HEK293 (cell line): Measurements from ENCODE around the gene CHN1.
A peak's percentile ranks its signal among the peaks of the same experiment; 100 is the strongest.

Source experiments
- CTCF ChIA-PET: fragments of 350-600 bp; formaldehyde crosslinking; extraction: SDS; loops from one replicate; lab custom pipeline; 2021; ENCODE audit warnings: antibody characterized with exemption; lab: Yijun Ruan, JAX
- POLR2A ChIA-PET: fragments of 300-600 bp; formaldehyde crosslinking; extraction: SDS; loops from one replicate; lab custom pipeline; 2020; ENCODE audit warnings: antibody characterized with exemption, inconsistent platforms; lab: Yijun Ruan, JAX
- H3K27ac ChIP-seq: fragments of 200-500 bp; sonication (Bioruptor generic); 2 replicates; pipeline ENCODE4 v1.5.1; 2014; ENCODE audit warnings: low read depth, low read length, control low read depth, inconsistent platforms; ENCODE audit errors: extremely low read depth
- H3K36me3 ChIP-seq, 2 experiments: fragments of 200-500 bp in 1 of 2; sonication (Bioruptor generic) in 1 of 2; 1 replicate in 1 of 2; 2 replicates in 1 of 2; pipeline ENCODE4 v1.5.1; 2014 to 2017; ENCODE audit warnings: inconsistent platforms in 2 of 2, low read length in 2 of 2; ENCODE audit not compliant: control insufficient read depth in 2 of 2, insufficient read depth in 1 of 2
- H3K4me1 ChIP-seq: fragments of 200-500 bp; sonication (Bioruptor generic); 2 replicates; pipeline ENCODE4 v1.5.1; 2014; ENCODE audit warnings: mild to moderate bottlenecking, low read length, inconsistent platforms; ENCODE audit not compliant: control insufficient read depth, insufficient read depth
- H3K4me3 ChIP-seq: 2 replicates; pipeline ENCODE4 v1.5.1; 2011; ENCODE audit warnings: low read depth, mild to moderate bottlenecking, control low read depth, low read length, moderate library complexity
- H3K9me3 ChIP-seq: fragments of 200-500 bp; sonication (Bioruptor generic); 2 replicates; pipeline ENCODE4 v1.5.1; 2014; ENCODE audit warnings: low read depth, low read length, inconsistent platforms; ENCODE audit not compliant: control insufficient read depth, insufficient read depth
- EGR2 ChIP-seq: fragments of 450-650 bp; formaldehyde crosslinking; IDR thresholded peaks from 2 replicates; pipeline ENCODE4 v1.5.1; 2016; ENCODE audit warnings: low read depth, missing biosample characterization, missing genetic modification characterization
- GLIS1 ChIP-seq: fragments of 450-650 bp; formaldehyde crosslinking; IDR thresholded peaks from 2 replicates; pipeline ENCODE4 v1.5.1; 2016; ENCODE audit warnings: missing biosample characterization, missing genetic modification characterization
- KLF16 ChIP-seq: fragments of 450-650 bp; formaldehyde crosslinking; IDR thresholded peaks from 2 replicates; pipeline ENCODE4 v1.5.1; 2017; ENCODE audit warnings: missing biosample characterization, missing genetic modification characterization
- MEIS1 ChIP-seq: sonication (generic); formaldehyde crosslinking; IDR thresholded peaks from 2 replicates; pipeline ENCODE4 v1.8.1; 2022; ENCODE audit warnings: missing genetic modification reagents, mild to moderate bottlenecking, borderline replicate concordance
- TCF7L2 ChIP-seq: IDR thresholded peaks from 2 replicates; pipeline ENCODE4 v1.6.1; 2011; ENCODE audit warnings: low read depth, mild to moderate bottlenecking, inconsistent platforms, low read length, moderate library complexity, borderline replicate concordance
- TRIM28 ChIP-seq: IDR thresholded peaks from 2 replicates; pipeline ENCODE4 v1.6.1; 2011; ENCODE audit warnings: low read length, control low read depth, borderline replicate concordance
- YY1 ChIP-seq: fragments of 450-650 bp; formaldehyde crosslinking; IDR thresholded peaks from 2 replicates; pipeline ENCODE4 v1.5.1; 2018; ENCODE audit warnings: missing biosample characterization, missing genetic modification characterization
- ZIC2 ChIP-seq: fragments of 450-650 bp; formaldehyde crosslinking; IDR thresholded peaks from 2 replicates; pipeline ENCODE4 v1.5.1; 2016; ENCODE audit warnings: missing biosample characterization, missing genetic modification characterization
- ZNF10 ChIP-seq: fragments of 450-650 bp; formaldehyde crosslinking; IDR thresholded peaks from 2 replicates; pipeline ENCODE4 v1.5.1; 2017; ENCODE audit warnings: missing biosample characterization, missing genetic modification characterization
- ZNF133 ChIP-seq: fragments of 450-650 bp; formaldehyde crosslinking; IDR thresholded peaks from 2 replicates; pipeline ENCODE4 v1.5.1; 2016; ENCODE audit warnings: missing biosample characterization, missing genetic modification characterization
- ZNF155 ChIP-seq: fragments of 450-650 bp; formaldehyde crosslinking; IDR thresholded peaks from 2 replicates; pipeline ENCODE4 v1.5.1; 2016; ENCODE audit warnings: missing biosample characterization, missing genetic modification characterization
- ZNF2 ChIP-seq: fragments of 450-650 bp; formaldehyde crosslinking; IDR thresholded peaks from 2 replicates; pipeline ENCODE4 v1.5.1; 2016; ENCODE audit warnings: missing biosample characterization, missing genetic modification characterization
- ZNF354C ChIP-seq: fragments of 450-650 bp; formaldehyde crosslinking; IDR thresholded peaks from 2 replicates; pipeline ENCODE4 v1.5.1; 2016; ENCODE audit warnings: missing biosample characterization, missing genetic modification characterization, low read depth, borderline replicate concordance
- ZNF433 ChIP-seq: fragments of 450-650 bp; formaldehyde crosslinking; IDR thresholded peaks from 2 replicates; pipeline ENCODE4 v1.5.1; 2016; ENCODE audit warnings: missing biosample characterization, missing genetic modification characterization, low read depth
- ZNF558 ChIP-seq: fragments of 450-650 bp; formaldehyde crosslinking; IDR thresholded peaks from 2 replicates; pipeline ENCODE4 v1.5.1; 2016; ENCODE audit warnings: missing biosample characterization, missing genetic modification characterization
- ZNF561 ChIP-seq: fragments of 450-650 bp; IDR thresholded peaks from 2 replicates; pipeline ENCODE4 v1.5.1; 2018; ENCODE audit warnings: missing biosample characterization, missing genetic modification characterization, borderline replicate concordance
- ZNF654 ChIP-seq: fragments of 450-650 bp; formaldehyde crosslinking; IDR thresholded peaks from 2 replicates; pipeline ENCODE4 v1.5.1; 2016; ENCODE audit warnings: low read depth, missing biosample characterization, missing genetic modification characterization
- ZNF76 ChIP-seq: fragments of 450-650 bp; formaldehyde crosslinking; IDR thresholded peaks from 2 replicates; pipeline ENCODE4; 2016; ENCODE audit warnings: low read depth, missing biosample characterization, missing genetic modification characterization, borderline replicate concordance
- ZNF792 ChIP-seq: fragments of 450-650 bp; formaldehyde crosslinking; IDR thresholded peaks from 2 replicates; pipeline ENCODE4 v1.5.1; 2016; ENCODE audit warnings: missing biosample characterization, missing genetic modification characterization
- ZSCAN30 ChIP-seq: fragments of 450-650 bp; IDR thresholded peaks from 2 replicates; pipeline ENCODE4 v1.5.1; 2018; ENCODE audit warnings: missing biosample characterization, mild to moderate bottlenecking, missing genetic modification characterization, moderate library complexity
- TF ChIP-seq, protein P1 (sequence below): fragments of 450-650 bp; formaldehyde crosslinking; IDR thresholded peaks from 2 replicates; pipeline ENCODE4 v1.5.1; 2017; ENCODE audit warnings: missing biosample characterization, missing genetic modification characterization
- TF ChIP-seq, protein P2 (sequence below): fragments of 450-650 bp; formaldehyde crosslinking; IDR thresholded peaks from 2 replicates; pipeline ENCODE4 v1.5.1; 2016; ENCODE audit warnings: missing biosample characterization, missing genetic modification characterization
- TF ChIP-seq, protein P3 (sequence below): fragments of 450-650 bp; formaldehyde crosslinking; IDR thresholded peaks from 2 replicates; pipeline ENCODE4 v1.5.1; 2017; ENCODE audit warnings: missing biosample characterization, missing genetic modification characterization
- TF ChIP-seq, protein P4 (sequence below): fragments of 450-650 bp; formaldehyde crosslinking; IDR thresholded peaks from 2 replicates; pipeline ENCODE4 v1.5.1; 2016; ENCODE audit warnings: missing biosample characterization, missing genetic modification characterization, borderline replicate concordance

CHN1 gene

DNA sequence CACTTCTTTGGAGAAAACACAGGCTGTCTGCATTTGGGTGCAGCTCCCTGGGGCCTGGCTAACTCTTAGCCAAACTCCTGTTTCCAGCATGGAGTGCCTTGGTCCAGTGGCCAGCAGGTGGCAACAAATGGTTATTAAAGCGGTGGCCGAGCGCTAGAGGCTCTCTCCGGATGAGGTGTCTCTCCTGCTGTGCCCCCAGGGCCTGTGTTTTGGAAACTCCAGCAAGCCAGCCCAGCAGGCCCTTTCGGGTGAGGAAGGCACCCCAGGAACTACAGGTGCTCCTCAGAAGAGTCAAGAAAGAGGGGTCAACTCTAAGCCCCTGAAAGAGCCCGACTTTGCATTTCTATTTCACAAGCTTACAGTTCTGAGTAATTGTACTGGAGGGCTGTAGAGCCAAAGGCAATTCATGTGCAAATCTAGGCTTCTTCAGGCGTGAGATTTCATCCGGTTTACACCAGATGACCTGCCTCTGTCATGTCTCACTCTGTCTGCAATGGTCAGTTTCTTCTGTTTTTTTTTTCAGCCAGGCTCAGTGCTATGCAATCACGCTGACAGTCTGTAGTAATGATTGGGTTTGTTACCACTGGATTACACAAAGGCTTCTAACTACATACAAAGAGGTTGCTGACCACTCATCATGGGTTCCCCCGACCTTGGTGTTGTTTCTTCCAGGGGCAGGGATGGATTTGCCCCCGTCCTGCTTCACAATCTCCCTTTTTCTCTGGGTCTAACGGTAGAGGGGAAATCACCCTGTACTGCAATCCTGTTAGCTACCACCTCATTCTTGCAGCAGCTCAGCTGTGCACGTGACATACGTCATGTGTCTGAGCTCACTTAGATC, 233.3 kb downstream of the CHN1 start:
- ChIA-PET POLR2A (interaction anchor here (1.5 kb wide), 1 partner anchor 218 kb away, joined by 4 read pairs; no protein-coding TSS in a partner anchor), CTCF (interaction anchor here (0.5 to 4.3 kb wide), 67 partner anchors 9 to 1326 kb away, joined by 3 to 142 read pairs (median 4); no protein-coding TSS in a partner anchor)
- H3K4me3 ChIP-seq = no peak overlapping the region
- no peaks in the 10 kb centered on the region for H3K36me3 ChIP-seq
- no peak overlapping the region for H3K27ac ChIP-seq
- H3K9me3 ChIP-seq = no peaks in the 10 kb centered on the region
- TF ChIP-seq ZNF433 (no peak), ZNF354C (tag by site-specific recombination) (no peak), ZSCAN30 (tag by site-specific recombination) (0 out of 2 replicates have a peak, but pooled peaks have one; percentile 40), ZNF561 (tag by site-specific recombination) (0 out of 2 replicates have a peak, but pooled peaks have one; percentile 53), ZNF654 (tag by site-specific recombination) (peak; percentile 88), TRIM28 (0 out of 2 replicates have a peak, but pooled peaks have one; percentile 41), GLIS1 (peak; percentile 34; the same call in 1 of the 2 replicates), ZIC2 (tag by site-specific recombination) (peak; percentile 85), ZNF10 (tag by site-specific recombination) (0 out of 2 replicates have a peak, but pooled peaks have one; percentile 20), KLF16 (tag by site-specific recombination) (no peak), ZNF2 (tag by site-specific recombination) (0 out of 2 replicates have a peak, but pooled peaks have one; percentile 32)
- TF ChIP-seq, protein P1, sequence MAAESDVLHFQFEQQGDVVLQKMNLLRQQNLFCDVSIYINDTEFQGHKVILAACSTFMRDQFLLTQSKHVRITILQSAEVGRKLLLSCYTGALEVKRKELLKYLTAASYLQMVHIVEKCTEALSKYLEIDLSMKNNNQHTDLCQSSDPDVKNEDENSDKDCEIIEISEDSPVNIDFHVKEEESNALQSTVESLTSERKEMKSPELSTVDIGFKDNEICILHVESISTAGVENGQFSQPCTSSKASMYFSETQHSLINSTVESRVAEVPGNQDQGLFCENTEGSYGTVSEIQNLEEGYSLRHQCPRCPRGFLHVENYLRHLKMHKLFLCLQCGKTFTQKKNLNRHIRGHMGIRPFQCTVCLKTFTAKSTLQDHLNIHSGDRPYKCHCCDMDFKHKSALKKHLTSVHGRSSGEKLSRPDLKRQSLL (tag by site-specific recombination) = peak; percentile 42; the same call in 1 of the 2 replicates
- TF ChIP-seq, protein P2, sequence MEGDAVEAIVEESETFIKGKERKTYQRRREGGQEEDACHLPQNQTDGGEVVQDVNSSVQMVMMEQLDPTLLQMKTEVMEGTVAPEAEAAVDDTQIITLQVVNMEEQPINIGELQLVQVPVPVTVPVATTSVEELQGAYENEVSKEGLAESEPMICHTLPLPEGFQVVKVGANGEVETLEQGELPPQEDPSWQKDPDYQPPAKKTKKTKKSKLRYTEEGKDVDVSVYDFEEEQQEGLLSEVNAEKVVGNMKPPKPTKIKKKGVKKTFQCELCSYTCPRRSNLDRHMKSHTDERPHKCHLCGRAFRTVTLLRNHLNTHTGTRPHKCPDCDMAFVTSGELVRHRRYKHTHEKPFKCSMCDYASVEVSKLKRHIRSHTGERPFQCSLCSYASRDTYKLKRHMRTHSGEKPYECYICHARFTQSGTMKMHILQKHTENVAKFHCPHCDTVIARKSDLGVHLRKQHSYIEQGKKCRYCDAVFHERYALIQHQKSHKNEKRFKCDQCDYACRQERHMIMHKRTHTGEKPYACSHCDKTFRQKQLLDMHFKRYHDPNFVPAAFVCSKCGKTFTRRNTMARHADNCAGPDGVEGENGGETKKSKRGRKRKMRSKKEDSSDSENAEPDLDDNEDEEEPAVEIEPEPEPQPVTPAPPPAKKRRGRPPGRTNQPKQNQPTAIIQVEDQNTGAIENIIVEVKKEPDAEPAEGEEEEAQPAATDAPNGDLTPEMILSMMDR = peak; percentile 84
- H3K4me1 ChIP-seq = no peaks in the 10 kb centered on the region

DNA sequence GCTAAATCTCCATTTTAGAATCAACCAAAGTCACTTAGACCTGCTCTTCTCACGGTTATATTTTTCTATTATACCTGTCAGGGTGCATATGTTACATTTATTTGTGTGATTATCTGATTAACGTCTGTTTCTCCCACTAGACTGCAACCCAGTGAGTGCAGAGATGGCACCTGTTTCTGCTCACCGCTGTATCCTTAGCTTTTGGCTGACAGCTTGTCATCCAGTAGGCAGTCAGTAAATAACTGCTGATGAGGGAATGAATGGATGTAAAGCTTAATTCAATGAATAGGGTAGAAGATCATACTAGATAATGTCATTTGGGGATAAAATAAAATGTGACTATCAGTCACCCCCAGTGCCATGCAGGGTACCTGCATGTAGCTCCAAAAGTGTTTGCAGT, 234.0 kb downstream of the CHN1 start:
- H3K9me3 ChIP-seq = no peaks in the 10 kb centered on the region
- no peaks in the 10 kb centered on the region for H3K4me1 ChIP-seq
- no peaks in the 10 kb centered on the region for H3K36me3 ChIP-seq
- H3K4me3 ChIP-seq = no peak overlapping the region
- POLR2A ChIA-PET = interaction anchor here (1.5 kb wide), 1 partner anchor 219 kb away, joined by 4 read pairs; no protein-coding TSS in a partner anchor
- CTCF ChIA-PET = interaction anchor here (0.5 to 4.3 kb wide), 55 partner anchors 8 to 1326 kb away, joined by 3 to 142 read pairs (median 4); no protein-coding TSS in a partner anchor
- H3K27ac ChIP-seq = no peak overlapping the region
- TF ChIP-seq YY1 (tag by site-specific recombination) (no peak), ZNF133 (tag by site-specific recombination) (no peak), ZNF792 (tag by site-specific recombination) (no peak), MEIS1 (CRISPR knock-in tag) (no peak), ZNF155 (no peak), ZNF76 (tag by site-specific recombination) (no peak), ZNF654 (tag by site-specific recombination) (no peak), EGR2 (no peak), ZNF558 (tag by site-specific recombination) (no peak), TCF7L2 (no peak)
- TF ChIP-seq, protein P3, sequence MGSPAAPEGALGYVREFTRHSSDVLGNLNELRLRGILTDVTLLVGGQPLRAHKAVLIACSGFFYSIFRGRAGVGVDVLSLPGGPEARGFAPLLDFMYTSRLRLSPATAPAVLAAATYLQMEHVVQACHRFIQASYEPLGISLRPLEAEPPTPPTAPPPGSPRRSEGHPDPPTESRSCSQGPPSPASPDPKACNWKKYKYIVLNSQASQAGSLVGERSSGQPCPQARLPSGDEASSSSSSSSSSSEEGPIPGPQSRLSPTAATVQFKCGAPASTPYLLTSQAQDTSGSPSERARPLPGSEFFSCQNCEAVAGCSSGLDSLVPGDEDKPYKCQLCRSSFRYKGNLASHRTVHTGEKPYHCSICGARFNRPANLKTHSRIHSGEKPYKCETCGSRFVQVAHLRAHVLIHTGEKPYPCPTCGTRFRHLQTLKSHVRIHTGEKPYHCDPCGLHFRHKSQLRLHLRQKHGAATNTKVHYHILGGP (tag by site-specific recombination) = no peak
- TF ChIP-seq, protein P4, sequence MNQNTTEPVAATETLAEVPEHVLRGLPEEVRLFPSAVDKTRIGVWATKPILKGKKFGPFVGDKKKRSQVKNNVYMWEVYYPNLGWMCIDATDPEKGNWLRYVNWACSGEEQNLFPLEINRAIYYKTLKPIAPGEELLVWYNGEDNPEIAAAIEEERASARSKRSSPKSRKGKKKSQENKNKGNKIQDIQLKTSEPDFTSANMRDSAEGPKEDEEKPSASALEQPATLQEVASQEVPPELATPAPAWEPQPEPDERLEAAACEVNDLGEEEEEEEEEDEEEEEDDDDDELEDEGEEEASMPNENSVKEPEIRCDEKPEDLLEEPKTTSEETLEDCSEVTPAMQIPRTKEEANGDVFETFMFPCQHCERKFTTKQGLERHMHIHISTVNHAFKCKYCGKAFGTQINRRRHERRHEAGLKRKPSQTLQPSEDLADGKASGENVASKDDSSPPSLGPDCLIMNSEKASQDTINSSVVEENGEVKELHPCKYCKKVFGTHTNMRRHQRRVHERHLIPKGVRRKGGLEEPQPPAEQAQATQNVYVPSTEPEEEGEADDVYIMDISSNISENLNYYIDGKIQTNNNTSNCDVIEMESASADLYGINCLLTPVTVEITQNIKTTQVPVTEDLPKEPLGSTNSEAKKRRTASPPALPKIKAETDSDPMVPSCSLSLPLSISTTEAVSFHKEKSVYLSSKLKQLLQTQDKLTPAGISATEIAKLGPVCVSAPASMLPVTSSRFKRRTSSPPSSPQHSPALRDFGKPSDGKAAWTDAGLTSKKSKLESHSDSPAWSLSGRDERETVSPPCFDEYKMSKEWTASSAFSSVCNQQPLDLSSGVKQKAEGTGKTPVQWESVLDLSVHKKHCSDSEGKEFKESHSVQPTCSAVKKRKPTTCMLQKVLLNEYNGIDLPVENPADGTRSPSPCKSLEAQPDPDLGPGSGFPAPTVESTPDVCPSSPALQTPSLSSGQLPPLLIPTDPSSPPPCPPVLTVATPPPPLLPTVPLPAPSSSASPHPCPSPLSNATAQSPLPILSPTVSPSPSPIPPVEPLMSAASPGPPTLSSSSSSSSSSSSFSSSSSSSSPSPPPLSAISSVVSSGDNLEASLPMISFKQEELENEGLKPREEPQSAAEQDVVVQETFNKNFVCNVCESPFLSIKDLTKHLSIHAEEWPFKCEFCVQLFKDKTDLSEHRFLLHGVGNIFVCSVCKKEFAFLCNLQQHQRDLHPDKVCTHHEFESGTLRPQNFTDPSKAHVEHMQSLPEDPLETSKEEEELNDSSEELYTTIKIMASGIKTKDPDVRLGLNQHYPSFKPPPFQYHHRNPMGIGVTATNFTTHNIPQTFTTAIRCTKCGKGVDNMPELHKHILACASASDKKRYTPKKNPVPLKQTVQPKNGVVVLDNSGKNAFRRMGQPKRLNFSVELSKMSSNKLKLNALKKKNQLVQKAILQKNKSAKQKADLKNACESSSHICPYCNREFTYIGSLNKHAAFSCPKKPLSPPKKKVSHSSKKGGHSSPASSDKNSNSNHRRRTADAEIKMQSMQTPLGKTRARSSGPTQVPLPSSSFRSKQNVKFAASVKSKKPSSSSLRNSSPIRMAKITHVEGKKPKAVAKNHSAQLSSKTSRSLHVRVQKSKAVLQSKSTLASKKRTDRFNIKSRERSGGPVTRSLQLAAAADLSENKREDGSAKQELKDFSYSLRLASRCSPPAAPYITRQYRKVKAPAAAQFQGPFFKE = no peak
